PC-3 (cell line): Measurements from ENCODE around the gene TBC1D8. TPM values are rescaled to one million over a fixed set of nuclear protein-coding genes. Genes with fewer than 3 reads are reported as not detected.

Source experiments
- ATAC-seq: fragments of 200-7000 bp; cut with Tn5 transposase; 2 replicates; pipeline ENCODE4 v1.9.1; 2020; ENCODE audit warnings: mild to moderate bottlenecking, moderate library complexity
- BruUV-seq: library from RNA; stranded (reverse); fragments of 400-500 nt; replicated peaks from 2 replicates; lab custom pipeline; 2021; lab: Mats Ljungman, UMichigan
- CTCF ChIA-PET: fragments of 300-600 bp; sonication (Branson Sonifier 250); formaldehyde crosslinking; loops from one replicate; lab custom pipeline; 2022; ENCODE audit warnings: antibody characterized with exemption; lab: Charles Lee
- POLR2A ChIA-PET: fragments of 300-600 bp; sonication (Branson Sonifier 250); formaldehyde crosslinking; loops from one replicate; lab custom pipeline; 2022; ENCODE audit warnings: antibody characterized with exemption; ENCODE audit not compliant: unreplicated experiment; lab: Charles Lee
- DNase-seq: peaks from one replicate; pipeline ENCODE4 v3.0.0-alpha.2; 2015
- H2AFZ ChIP-seq: fragments of 300-600 bp; sonication (generic); 2 replicates; pipeline ENCODE4 v1.6.0; 2016; ENCODE audit warnings: antibody characterized with exemption, low read length
- H3F3A ChIP-seq: fragments of 300-600 bp; sonication (generic); one replicate; pipeline ENCODE4 v1.6.0; 2017; ENCODE audit warnings: antibody characterized with exemption, low read length, control low read depth, mild to moderate bottlenecking; ENCODE audit not compliant: unreplicated experiment
- H3K27ac ChIP-seq: fragments of 300-600 bp; sonication (generic); 2 replicates; pipeline ENCODE4 v1.5.1; 2016; ENCODE audit warnings: mild to moderate bottlenecking, low read length
- H3K27me3 ChIP-seq: fragments of 300-600 bp; sonication (generic); 2 replicates; pipeline ENCODE4 v1.6.1; 2016; ENCODE audit warnings: low read length, mixed read lengths
- H3K36me3 ChIP-seq: fragments of 300-600 bp; sonication (generic); 2 replicates; pipeline ENCODE4 v1.6.1; 2016; ENCODE audit warnings: low read depth, mixed run types, low read length, mixed read lengths
- H3K4me1 ChIP-seq: fragments of 300-600 bp; sonication (generic); 2 replicates; pipeline ENCODE4 v1.5.1; 2016; ENCODE audit warnings: low read length; ENCODE audit not compliant: insufficient read depth
- H3K4me2 ChIP-seq: fragments of 300-600 bp; sonication (generic); 2 replicates; pipeline ENCODE4 v1.6.0; 2016; ENCODE audit warnings: low read length
- H3K4me3 ChIP-seq: fragments of 300-600 bp; sonication (generic); 2 replicates; pipeline ENCODE4 v1.5.1; 2016; ENCODE audit warnings: mild to moderate bottlenecking, low read length, mixed read lengths
- H3K79me2 ChIP-seq: fragments of 300-600 bp; sonication (generic); 2 replicates; pipeline ENCODE4 v1.6.1; 2017; ENCODE audit warnings: low read length, mixed read lengths
- H3K9ac ChIP-seq: fragments of 300-600 bp; sonication (generic); 2 replicates; pipeline ENCODE4 v1.6.0; 2016; ENCODE audit warnings: mild to moderate bottlenecking, low read length
- H3K9me2 ChIP-seq: fragments of 300-600 bp; sonication (generic); replicated peaks from 2 replicates; pipeline ENCODE4 v1.6.1; 2016; ENCODE audit warnings: mixed run types, low read length, mixed read lengths
- H3K9me3 ChIP-seq: fragments of 300-600 bp; sonication (generic); 2 replicates; pipeline ENCODE4 v1.6.1; 2016; ENCODE audit warnings: low read length, mixed read lengths
- H4K20me1 ChIP-seq: fragments of 300-600 bp; sonication (generic); 2 replicates; pipeline ENCODE4 v1.6.1; 2016; ENCODE audit warnings: low read length, mixed read lengths
- CTCF ChIP-seq: fragments of 300-600 bp; sonication (generic); conservative IDR thresholded peaks from 2 replicates; pipeline ENCODE4 v1.5.1; 2017; ENCODE audit warnings: antibody characterized with exemption, low read depth, mild to moderate bottlenecking, low read length
- EZH2 ChIP-seq: fragments of 300-600 bp; sonication (generic); IDR thresholded peaks from one replicate; pipeline ENCODE4 v1.6.1; 2017; ENCODE audit warnings: antibody characterized with exemption, mild to moderate bottlenecking, low read length; ENCODE audit not compliant: unreplicated experiment
- EZH2phosphoT487 ChIP-seq: fragments of 300-600 bp; sonication (generic); IDR thresholded peaks from 2 replicates; pipeline ENCODE4 v1.6.1; 2018; ENCODE audit warnings: mild to moderate bottlenecking, antibody characterized with exemption, low read length, borderline replicate concordance
- intact Hi-C: fragments of 100-400 bp; cut with micrococcal nuclease; formaldehyde crosslinking; loops from 2 replicates; pipeline ENCODE4 v1.9.0; 2023
- total RNA-seq: library from RNA; depleted of rRNA; stranded (reverse); fragments of >200 nt; gene quantifications from 2 replicates; pipeline ENCODE4 v1.2.3, GENCODE V29; 2014

The TBC1D8 gene
- total RNA-seq, 1 experiment from 2014 or later = 39.7 TPM

- Histone ChIP-seq H3K4me3 (no peak overlapping the region), H3K27me3 (no peaks in the 10 kb centered on the region), H3F3A (peaks cover 6% of the 10 kb centered on the region), H3K36me3 (peaks cover 34% of the 10 kb centered on the region; the same call in 1 of the 2 replicates), H3K27ac (no peak overlapping the region), H3K9me2 (no peaks in the 10 kb centered on the region), H3K9ac (no peak overlapping the region), H3K79me2 (no peaks in the 10 kb centered on the region), H2AFZ (no peak overlapping the region), H3K4me2 (no peak overlapping the region), H4K20me1 (peaks cover 5% of the 10 kb centered on the region; the same call in 1 of the 2 replicates), H3K4me1 (no peaks in the 10 kb centered on the region), H3K9me3 (no peaks in the 10 kb centered on the region)
- intact Hi-C loops = loop anchor here (1.0 kb wide), 2 partner anchors 140 to 193 kb away; no protein-coding TSS in a partner anchor
- ATAC-seq = no peak
- CTCF ChIA-PET = interaction anchor here (0.6 to 1.3 kb wide), 7 partner anchors 15 to 1845 kb away, joined by 3 to 19 read pairs (median 6); no protein-coding TSS in a partner anchor
- no TSS peak for BruUV-seq
- DNase-seq = no peak
- TF ChIP-seq CTCF (no peak), EZH2 (no peak), EZH2phosphoT487 (no peak)
- POLR2A ChIA-PET = no interaction called here
Measured at GRCh38 chr2:101012054-101012705, 139.0 kb downstream of the TBC1D8 start.

- ChIA-PET CTCF (no interaction called here), POLR2A (no interaction called here)
- intact Hi-C loops = no loop called here
- no peak overlapping the region for H2AFZ ChIP-seq
- no TSS peak for BruUV-seq
- H3K36me3 ChIP-seq = peaks cover 44% of the 10 kb centered on the region
- H3K9me2 ChIP-seq = no peaks in the 10 kb centered on the region
- no peaks in the 10 kb centered on the region for H3K79me2 ChIP-seq
- H3F3A ChIP-seq = peaks cover 6% of the 10 kb centered on the region
- H3K4me2 ChIP-seq = no peak overlapping the region
- H3K9ac ChIP-seq = no peak overlapping the region
- H4K20me1 ChIP-seq = peaks cover 13% of the 10 kb centered on the region; the same call in 1 of the 2 replicates
- no peaks in the 10 kb centered on the region for H3K9me3 ChIP-seq
- no peak overlapping the region for H3K27ac ChIP-seq
- ATAC-seq = no peak
- TF ChIP-seq EZH2 = no peak
- no peak for TF ChIP-seq CTCF
- TF ChIP-seq EZH2phosphoT487 = no peak
- H3K4me3 ChIP-seq = no peak overlapping the region
- no peaks in the 10 kb centered on the region for H3K27me3 ChIP-seq
- no peaks in the 10 kb centered on the region for H3K4me1 ChIP-seq
- DNase-seq = no peak
Measured at GRCh38 chr2:101011152-101011551, 140.0 kb downstream of the TBC1D8 start.
